ENCODE data around the gene ANKRD13D. TPM values are rescaled to one million over a fixed set of nuclear protein-coding genes. Genes with fewer than 3 reads are reported as not detected.

The ANKRD13D gene
- total and polyA plus RNA-seq, 12 donors = 8.7 to 205 (median 40.4) TPM

DNA sequence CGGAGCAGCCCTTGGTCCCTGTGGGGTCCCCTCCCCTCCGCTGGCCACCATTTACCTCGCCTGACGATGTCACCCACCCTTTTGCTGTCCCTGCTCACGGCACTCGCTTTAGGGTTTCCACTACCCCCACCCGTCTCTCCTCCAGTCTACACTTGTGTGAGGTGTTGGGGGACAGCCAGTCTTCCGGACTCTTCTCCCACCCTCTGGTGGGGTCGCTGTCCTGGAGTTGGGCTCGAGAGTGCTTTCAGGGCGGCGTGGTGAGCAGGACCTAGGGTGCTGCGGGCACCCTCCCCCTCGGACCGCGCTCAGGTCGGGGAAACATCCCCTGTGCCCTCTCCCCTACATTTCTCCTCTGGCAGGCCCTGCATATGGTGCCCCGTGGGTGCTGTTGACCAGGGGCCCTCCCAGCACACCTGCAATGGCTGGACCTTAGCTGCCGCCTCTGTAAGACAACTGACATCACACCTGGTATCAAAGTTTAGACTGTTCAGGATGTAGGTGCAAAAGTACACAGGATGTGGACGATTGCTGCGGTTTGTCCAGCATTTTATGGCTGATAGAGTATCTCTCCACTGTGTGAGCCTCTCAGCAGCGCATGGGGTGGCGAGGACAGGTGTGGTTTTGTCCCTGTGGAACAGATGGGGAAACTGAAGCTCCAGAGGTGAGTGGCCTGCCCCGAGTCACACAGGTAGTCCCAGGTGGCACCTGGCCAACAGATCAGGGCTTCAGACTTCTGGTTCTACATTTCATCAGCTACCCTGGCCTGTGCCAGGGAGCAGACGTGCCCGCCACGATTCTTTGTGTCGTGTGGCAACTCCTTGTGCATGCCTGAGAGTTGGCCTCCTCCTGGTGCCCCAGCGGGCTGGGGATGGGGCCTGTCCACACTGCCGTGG lies 21.7 kb upstream of the ANKRD13D start:
- Histone ChIP-seq H3K9me3 (replicated peaks in 1 of 3) (no peaks in the 10 kb centered on the region), H3K36me3 (replicated peaks in 1 of 2) (peaks cover 0 to 7% of the 10 kb centered on the region in 2 donors), H3K4me1 (replicated peaks in 1 of 2) (peaks cover 35 to 65% of the 10 kb centered on the region in 2 donors), H3K27me3 (no peaks in the 10 kb centered on the region), H3K27ac (peak overlapping the region; percentile 31 to 89 (median 67)), H3K4me3 (peak overlapping the region; percentile 46 to 87 (median 58))
- intact Hi-C loops (cut with DNase I) = loop anchor here (2.0 to 5.0 kb wide), 2 partner anchors 35 to 49 kb away; partner anchors contain the start of gene SSH3 (in 1 of the 2)
- DNase-seq = peak in 2 of 7 donors; percentile 44 to 72
- 21 to 39% (median 24%) methylated on average over 7 to 30 of the region's 30 CpGs for WGBS, 4 donors
- TF ChIP-seq POLR2A (IDR thresholded peaks at IDR 0.05) = no peak
- TF ChIP-seq, protein P1, sequence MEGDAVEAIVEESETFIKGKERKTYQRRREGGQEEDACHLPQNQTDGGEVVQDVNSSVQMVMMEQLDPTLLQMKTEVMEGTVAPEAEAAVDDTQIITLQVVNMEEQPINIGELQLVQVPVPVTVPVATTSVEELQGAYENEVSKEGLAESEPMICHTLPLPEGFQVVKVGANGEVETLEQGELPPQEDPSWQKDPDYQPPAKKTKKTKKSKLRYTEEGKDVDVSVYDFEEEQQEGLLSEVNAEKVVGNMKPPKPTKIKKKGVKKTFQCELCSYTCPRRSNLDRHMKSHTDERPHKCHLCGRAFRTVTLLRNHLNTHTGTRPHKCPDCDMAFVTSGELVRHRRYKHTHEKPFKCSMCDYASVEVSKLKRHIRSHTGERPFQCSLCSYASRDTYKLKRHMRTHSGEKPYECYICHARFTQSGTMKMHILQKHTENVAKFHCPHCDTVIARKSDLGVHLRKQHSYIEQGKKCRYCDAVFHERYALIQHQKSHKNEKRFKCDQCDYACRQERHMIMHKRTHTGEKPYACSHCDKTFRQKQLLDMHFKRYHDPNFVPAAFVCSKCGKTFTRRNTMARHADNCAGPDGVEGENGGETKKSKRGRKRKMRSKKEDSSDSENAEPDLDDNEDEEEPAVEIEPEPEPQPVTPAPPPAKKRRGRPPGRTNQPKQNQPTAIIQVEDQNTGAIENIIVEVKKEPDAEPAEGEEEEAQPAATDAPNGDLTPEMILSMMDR (IDR thresholded peaks at IDR 0.05) = no peak

DNA sequence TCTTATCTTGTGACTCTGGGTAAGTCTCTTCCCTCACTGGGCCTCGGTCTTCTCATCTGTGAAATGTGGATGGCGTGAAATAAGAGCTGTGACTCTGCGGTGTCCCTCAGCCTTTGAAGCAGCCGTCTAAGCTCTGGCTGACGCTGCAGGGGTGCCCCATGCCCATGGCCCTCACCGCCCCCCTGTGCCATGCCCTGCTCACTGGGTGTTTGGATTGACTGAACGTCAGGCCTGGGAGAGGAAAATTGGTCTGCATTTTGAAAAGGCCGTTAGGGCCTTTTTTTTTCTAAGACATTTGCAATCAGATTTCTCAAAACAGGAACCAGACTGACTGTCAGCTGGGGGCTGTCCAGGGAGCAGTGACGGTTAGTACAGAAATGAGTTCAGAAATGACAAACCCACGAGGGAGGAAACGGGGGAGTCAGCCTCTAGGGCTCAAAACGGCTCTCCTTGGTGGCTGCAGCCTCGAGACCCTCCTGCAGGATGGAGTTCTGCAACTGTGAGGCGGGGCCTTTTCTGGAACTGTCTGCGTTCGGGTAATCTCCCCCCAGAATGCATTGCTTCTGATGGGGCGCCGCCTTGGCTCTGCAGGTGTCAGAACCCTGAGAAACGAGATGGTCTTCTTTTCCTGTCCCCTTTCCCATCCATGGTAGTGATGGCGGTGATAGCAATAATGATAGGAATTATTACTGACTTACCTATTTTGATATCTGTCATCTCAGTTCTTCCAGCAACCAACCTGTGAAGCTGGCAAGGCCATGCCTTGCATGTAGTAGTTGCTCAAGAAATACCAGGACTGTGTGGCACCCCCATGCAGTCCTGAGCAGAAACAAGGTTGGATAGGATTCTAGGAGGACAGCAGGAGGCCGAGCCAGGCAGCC lies 20.8 kb upstream of the ANKRD13D start:
- H3K4me1 ChIP-seq (replicated peaks in 1 of 2) = peaks cover 38 to 65% of the 10 kb centered on the region in 2 donors
- WGBS, 4 donors = 48 to 62% (median 58%) methylated on average over 17 to 21 of the region's 21 CpGs
- no peaks in the 10 kb centered on the region for H3K9me3 ChIP-seq (replicated peaks in 1 of 3)
- DNase-seq = peak in 1 of 7 donors; percentile 11
- peak overlapping the region in 1 of 4 donors; percentile 87 for H3K4me3 ChIP-seq
- H3K36me3 ChIP-seq (replicated peaks in 1 of 2) = peaks cover 0 to 7% of the 10 kb centered on the region in 2 donors
- intact Hi-C loops (cut with DNase I) = loop anchor here in 1 of 2 donors (5.0 kb wide), 1 partner anchor 34 kb away; the partner anchor contains the start of gene SSH3
- peak overlapping the region in 4 of 5 donors; percentile 31 to 89 (median 74) for H3K27ac ChIP-seq
- H3K27me3 ChIP-seq = no peaks in the 10 kb centered on the region
- no peak for TF ChIP-seq POLR2A (IDR thresholded peaks at IDR 0.05)
- TF ChIP-seq, protein P1 (IDR thresholded peaks at IDR 0.05) = no peak

DNA sequence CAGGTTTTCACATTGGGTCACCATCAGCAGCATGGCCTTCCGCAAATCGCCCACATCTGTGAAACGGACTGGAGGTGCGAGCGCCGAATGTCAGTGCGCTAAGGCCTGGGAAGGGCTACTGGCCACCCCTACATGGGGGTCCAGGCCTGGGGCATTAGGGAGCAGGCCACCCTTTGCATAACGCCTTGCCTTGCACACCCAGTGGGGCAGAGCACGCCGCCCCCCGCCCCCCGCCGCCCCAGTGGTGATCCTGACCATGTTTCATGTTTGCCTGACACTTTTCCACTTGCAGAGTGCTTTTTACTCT lies 20.2 kb upstream of the ANKRD13D start:
- H3K9me3 ChIP-seq (replicated peaks in 1 of 3) = no peaks in the 10 kb centered on the region
- DNase-seq = no peak
- peak overlapping the region in 2 of 5 donors; percentile 80 to 89 for H3K27ac ChIP-seq
- H3K4me1 ChIP-seq (replicated peaks in 1 of 2) = peaks cover 43 to 69% of the 10 kb centered on the region in 2 donors
- peaks cover 0 to 7% of the 10 kb centered on the region in 2 donors for H3K36me3 ChIP-seq (replicated peaks in 1 of 2)
- no peak for TF ChIP-seq POLR2A (IDR thresholded peaks at IDR 0.05)
- TF ChIP-seq, protein P1 (IDR thresholded peaks at IDR 0.05) = no peak
- intact Hi-C loops (cut with DNase I) = loop anchor here in 1 of 2 donors (5.0 kb wide), 1 partner anchor 33 kb away; the partner anchor contains the start of gene SSH3
- H3K4me3 ChIP-seq = peak overlapping the region in 1 of 4 donors; percentile 87
- WGBS, 4 donors = 69 to 83% (median 81%) methylated on average over 6 to 13 of the region's 13 CpGs
- H3K27me3 ChIP-seq = no peaks in the 10 kb centered on the region
